Adrenal gland (tissue), 5 donors: ENCODE measurements around the gene TAF11L14.
"Not testable (repeated sequence)": the region's sequence is repeated elsewhere in the genome, so short reads cannot be mapped to it uniquely, and the experiment has no call there.

Source experiments
- CTCF ChIP-seq, 6 experiments: fragments of 450-650 bp in 4 of 6; fragments of 200-600 bp in 2 of 6; sonication (generic) in 1 of 6; IDR thresholded peaks; 1 replicate in 5 of 6; 2 replicates in 1 of 6; pipeline versions ENCODE4 v1.5.1 to v1.8.0; 2016 to 2021; ENCODE audit warnings: antibody characterized with exemption in 6 of 6, mild to moderate bottlenecking in 2 of 6, moderate library complexity in 1 of 6
- POLR2A ChIP-seq, 2 donors: fragments of 450-650 bp; IDR thresholded peaks; one replicate each; pipeline ENCODE4 v1.6.1; 2017; ENCODE audit warnings: antibody characterized with exemption in 2 of 2, mild to moderate bottlenecking in 2 of 2, moderate library complexity in 1 of 2
- donor health status: DM: no; HTN: no; CAD: no.

GRCh38 chr5:17585658-17586057 lies 48.6 kb upstream of the TAF11L14 start, which contains the start of gene TAF11L7:
- TF ChIP-seq CTCF, POLR2A (IDR thresholded peaks at IDR 0.05): not testable (repeated sequence)
